ENCODE measurements around the gene CHMP6.

The CHMP6 gene

DNA sequence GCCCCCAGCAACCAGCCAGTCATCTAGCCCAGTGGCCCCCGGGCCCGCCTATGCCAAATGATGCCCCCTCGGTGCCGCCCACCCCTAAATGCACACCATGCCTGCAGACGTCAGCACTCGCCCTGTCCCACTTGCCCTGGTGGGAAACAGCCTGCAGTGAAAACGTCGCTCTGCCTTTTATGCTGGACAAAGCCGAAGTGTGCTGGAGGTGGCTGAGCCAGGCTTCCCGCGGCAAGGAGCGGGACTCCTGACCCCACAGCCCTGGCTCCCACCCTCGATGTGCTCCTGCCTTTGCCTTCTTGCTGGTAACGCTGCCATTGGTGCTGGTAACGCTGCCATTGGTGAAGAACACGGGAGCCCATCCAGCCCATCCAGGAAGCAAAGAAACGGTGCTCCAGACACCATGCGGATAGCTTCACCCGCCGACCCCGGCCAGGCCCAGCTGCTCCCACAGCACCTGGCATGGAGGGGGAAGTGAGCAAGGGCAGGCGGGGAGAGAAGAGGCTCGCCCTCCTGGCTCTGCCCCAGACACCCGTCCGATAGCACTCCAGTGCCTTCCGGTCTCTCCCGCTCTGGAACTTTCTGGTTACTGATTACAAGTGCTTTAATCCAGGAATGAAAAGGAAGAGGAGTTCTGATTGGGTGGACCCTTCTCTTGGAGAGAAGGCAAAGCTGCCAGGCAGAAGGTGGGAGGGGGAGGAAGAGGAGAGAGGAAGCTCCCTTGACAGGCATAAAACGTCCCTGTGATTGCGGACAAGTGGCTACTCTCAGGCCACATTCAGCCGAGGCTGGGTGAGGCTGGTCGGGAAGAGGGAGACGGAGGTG is 39.3 kb downstream of the CHMP6 start:
- H3K27me3 ChIP-seq: peaks cover 47% of the 10 kb centered on the region
- H3K9me3 ChIP-seq: no peaks in the 10 kb centered on the region
- H3K4me1 ChIP-seq (ENCODE audit: control insufficient read depth in 1 of 2, insufficient read depth in 1 of 2, low read depth in 1 of 2, low read length in 1 of 2): peaks cover 40 to 47% of the 10 kb centered on the region in 2 experiments
- peak overlapping the region; percentile 76 to 81 for H3K4me3 ChIP-seq (ENCODE audit: low read depth in 1 of 2, low read length in 1 of 2)
- TF ChIP-seq, protein P1, sequence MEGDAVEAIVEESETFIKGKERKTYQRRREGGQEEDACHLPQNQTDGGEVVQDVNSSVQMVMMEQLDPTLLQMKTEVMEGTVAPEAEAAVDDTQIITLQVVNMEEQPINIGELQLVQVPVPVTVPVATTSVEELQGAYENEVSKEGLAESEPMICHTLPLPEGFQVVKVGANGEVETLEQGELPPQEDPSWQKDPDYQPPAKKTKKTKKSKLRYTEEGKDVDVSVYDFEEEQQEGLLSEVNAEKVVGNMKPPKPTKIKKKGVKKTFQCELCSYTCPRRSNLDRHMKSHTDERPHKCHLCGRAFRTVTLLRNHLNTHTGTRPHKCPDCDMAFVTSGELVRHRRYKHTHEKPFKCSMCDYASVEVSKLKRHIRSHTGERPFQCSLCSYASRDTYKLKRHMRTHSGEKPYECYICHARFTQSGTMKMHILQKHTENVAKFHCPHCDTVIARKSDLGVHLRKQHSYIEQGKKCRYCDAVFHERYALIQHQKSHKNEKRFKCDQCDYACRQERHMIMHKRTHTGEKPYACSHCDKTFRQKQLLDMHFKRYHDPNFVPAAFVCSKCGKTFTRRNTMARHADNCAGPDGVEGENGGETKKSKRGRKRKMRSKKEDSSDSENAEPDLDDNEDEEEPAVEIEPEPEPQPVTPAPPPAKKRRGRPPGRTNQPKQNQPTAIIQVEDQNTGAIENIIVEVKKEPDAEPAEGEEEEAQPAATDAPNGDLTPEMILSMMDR (IDR thresholded peaks at IDR 0.05): no peak
- no peaks in the 10 kb centered on the region for H3K36me3 ChIP-seq
- H3K27ac ChIP-seq: peak overlapping the region; percentile 79

DNA sequence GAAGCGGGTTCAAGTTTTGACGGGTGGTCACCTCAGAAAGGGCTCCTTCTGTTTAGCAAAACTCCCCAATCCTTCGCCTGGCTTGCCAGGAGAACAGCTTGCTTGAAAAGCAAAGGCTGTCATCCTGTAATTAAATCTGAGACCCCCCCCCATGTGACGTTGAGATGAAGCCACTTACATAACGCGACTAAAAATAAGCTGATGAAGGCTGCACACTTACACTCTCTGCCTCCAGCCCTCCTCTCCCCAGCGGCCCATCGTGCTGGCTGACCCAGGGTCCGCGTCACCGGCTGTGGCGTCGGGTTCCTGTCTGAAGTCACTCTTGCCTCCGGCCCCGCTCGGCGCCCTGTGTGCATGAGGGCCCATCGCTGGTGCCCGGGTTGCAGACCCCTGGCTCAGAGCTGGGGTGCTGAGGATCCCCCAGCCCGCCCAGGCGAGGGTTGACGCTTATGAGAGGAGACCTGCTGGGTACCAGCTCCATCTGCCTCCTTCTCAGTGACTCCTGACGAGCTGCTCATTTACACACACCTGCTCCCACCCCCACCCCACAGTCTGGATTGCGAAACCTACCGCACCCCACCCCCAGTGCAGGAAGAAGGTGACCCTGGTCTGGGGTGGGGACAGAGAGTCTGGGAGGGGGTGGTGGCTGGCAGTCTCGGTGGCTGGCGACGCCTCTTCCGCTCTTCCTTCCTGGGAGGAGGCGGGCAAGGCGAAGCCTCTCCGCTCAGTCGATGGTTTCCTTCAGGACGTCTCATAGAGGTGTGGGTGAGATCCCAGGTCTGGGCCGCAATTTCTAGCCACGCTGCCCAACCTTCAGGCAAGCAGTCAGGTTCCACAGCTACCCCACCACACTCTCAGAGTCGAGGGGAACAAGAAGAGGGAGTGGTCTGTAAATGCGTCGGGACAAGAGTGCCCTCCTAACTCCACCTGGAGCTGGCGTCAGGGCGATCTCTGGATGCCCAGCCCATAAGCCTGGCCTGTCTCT is 40.2 kb downstream of the CHMP6 start:
- Histone ChIP-seq H3K27me3 (peaks cover 47% of the 10 kb centered on the region), H3K9me3 (no peaks in the 10 kb centered on the region), H3K27ac (peak overlapping the region; percentile 79), H3K36me3 (no peaks in the 10 kb centered on the region), H3K4me3 (ENCODE audit: low read depth in 1 of 2, low read length in 1 of 2) (peak overlapping the region; percentile 76 to 81), H3K4me1 (ENCODE audit: control insufficient read depth in 1 of 2, insufficient read depth in 1 of 2, low read depth in 1 of 2, low read length in 1 of 2) (peaks cover 40 to 47% of the 10 kb centered on the region in 2 experiments)
- TF ChIP-seq, protein P1 (IDR thresholded peaks at IDR 0.05): no peak

DNA sequence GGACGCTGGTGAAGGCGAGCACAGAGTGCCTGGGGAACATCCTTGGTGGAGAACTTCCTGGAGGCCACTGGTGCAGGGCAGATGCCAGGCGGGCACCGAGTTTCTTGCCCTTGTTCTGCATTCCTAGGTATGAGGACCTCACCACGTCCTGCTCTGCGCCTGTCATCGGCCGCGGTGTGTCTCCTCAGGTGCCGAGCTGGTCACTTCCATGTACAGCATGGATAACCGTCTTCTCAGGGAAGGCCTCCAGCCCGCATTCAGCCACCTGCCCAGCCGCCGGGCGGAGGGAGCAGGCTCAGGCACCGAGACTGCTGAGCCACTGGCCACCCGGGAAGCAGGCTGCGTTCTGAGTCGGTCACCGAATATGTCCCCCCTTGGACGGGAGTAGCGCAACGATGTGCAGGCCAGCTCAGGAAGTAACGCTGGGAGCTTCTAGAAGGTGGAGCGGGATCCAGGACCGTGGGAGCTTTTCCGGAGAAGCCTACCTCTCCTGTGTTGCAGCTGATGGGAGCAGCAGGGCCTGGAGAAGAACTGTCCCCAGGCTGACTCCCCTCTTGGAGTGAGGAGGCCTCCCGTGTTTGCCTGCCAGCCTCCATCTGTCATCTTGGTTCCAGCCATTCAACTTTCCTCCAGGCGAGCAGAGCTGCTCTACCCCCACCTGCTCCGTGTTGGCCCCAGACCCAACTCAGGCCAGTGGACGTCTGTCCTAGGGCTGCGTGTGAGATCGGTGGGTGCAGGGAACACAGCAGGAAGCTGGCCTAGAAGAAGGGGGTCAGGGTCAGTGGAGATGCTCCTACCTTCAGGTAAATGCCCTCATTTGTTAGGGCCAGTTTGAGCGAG is 41.2 kb downstream of the CHMP6 start:
- Histone ChIP-seq H3K4me3 (ENCODE audit: low read depth in 1 of 2, low read length in 1 of 2) (peak overlapping the region; percentile 76 to 81), H3K27me3 (peaks cover 47% of the 10 kb centered on the region), H3K9me3 (no peaks in the 10 kb centered on the region), H3K36me3 (no peaks in the 10 kb centered on the region), H3K27ac (peak overlapping the region; percentile 79), H3K4me1 (ENCODE audit: control insufficient read depth in 1 of 2, insufficient read depth in 1 of 2, low read depth in 1 of 2, low read length in 1 of 2) (peaks cover 40 to 47% of the 10 kb centered on the region in 2 experiments)
- TF ChIP-seq, protein P1 (IDR thresholded peaks at IDR 0.05): no peak

DNA sequence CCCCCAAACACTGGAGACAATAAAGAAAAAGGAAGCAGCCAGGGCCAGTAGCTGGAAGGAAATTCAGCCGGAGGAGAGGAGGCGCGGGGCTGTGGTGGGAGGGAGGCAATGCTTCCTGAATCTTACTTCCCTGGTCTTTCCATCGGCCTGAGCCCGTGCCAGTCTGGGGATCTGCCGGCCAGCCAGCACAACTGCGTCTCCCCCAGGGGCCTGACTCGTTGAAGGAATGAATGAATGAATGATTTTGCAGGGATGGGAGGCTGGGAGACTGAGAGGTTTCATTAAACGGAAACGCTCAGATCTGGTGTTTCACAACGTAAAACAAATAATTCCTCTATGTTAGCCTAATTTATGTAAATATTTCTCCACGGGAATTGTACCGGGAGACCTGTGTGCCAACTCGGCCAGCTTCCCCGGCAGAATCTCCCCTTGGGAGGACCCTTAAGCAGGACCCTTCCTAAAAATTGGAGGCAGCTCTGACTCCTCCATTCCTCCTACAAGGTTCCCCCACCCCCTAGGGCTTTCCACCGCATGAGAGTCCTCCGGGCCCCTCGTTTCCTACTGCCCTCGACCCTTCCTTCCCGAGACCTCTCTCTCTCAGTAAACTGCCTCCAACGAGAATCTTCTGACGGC is 42.0 kb downstream of the CHMP6 start:
- peak overlapping the region; percentile 79 for H3K27ac ChIP-seq
- no peaks in the 10 kb centered on the region for H3K9me3 ChIP-seq
- peaks cover 40 to 47% of the 10 kb centered on the region in 2 experiments for H3K4me1 ChIP-seq (ENCODE audit: control insufficient read depth in 1 of 2, insufficient read depth in 1 of 2, low read depth in 1 of 2, low read length in 1 of 2)
- no peaks in the 10 kb centered on the region for H3K36me3 ChIP-seq
- H3K27me3 ChIP-seq: peaks cover 46% of the 10 kb centered on the region
- TF ChIP-seq, protein P1 (IDR thresholded peaks at IDR 0.05): no peak
- H3K4me3 ChIP-seq (ENCODE audit: low read depth in 1 of 2, low read length in 1 of 2): peak overlapping the region; percentile 76 to 81

Data from neutrophil (primary cell).